ENCODE measurements around the gene TMEM209. TPM values are rescaled to one million over a fixed set of nuclear protein-coding genes. Genes with fewer than 3 reads are reported as not detected.
"Not testable (repeated sequence)": the region's sequence is repeated elsewhere in the genome, so short reads cannot be mapped to it uniquely, and the experiment has no call there.

TMEM209 gene
- total RNA-seq, 1 experiment from 2014 or later, result 21.0 TPM

- TF ChIP-seq ZNF281 (CRISPR knock-in tag; IDR thresholded peaks at IDR 0.05) (no peak), ZMAT4 (CRISPR knock-in tag; IDR thresholded peaks at IDR 0.05) (no peak), NR1H2 (CRISPR knock-in tag; IDR thresholded peaks at IDR 0.05) (no peak), ATF6 (CRISPR knock-in tag; IDR thresholded peaks at IDR 0.05) (no peak), E2F4 (CRISPR knock-in tag; IDR thresholded peaks at IDR 0.05; ENCODE audit: borderline replicate concordance, low read depth) (no peak), FOXP1 (CRISPR knock-in tag; IDR thresholded peaks at IDR 0.05; ENCODE audit: borderline replicate concordance) (no peak), STAT6 (CRISPR knock-in tag; conservative IDR thresholded peaks at IDR 0.05; ENCODE audit: low read depth) (no peak), ELF4 (CRISPR knock-in tag; IDR thresholded peaks at IDR 0.05; ENCODE audit: low read depth) (no peak), ZNF512 (CRISPR knock-in tag; IDR thresholded peaks at IDR 0.05; ENCODE audit: borderline replicate concordance) (no peak), NFATC4 (CRISPR knock-in tag; IDR thresholded peaks at IDR 0.05) (no peak)
These were observed 35.0 kb upstream of the TMEM209 start (continued) for GRCh38 chr7:130240240-130240639.

- H3K27ac Mint-ChIP-seq; H3K4me3 Mint-ChIP-seq; DNase-seq (ENCODE audit: low spot score); H3K9me3 Mint-ChIP-seq; H3K4me1 Mint-ChIP-seq; CTCF ChIA-PET; ATAC-seq; H3K36me3 Mint-ChIP-seq; H3K27me3 Mint-ChIP-seq (ENCODE audit: low read depth); POLR2A ChIA-PET: not testable (repeated sequence)
These were observed 31.2 kb upstream of the TMEM209 start for GRCh38 chr7:130236361-130236760.

- Mint-ChIP-seq H3K4me1 (no peaks in the 10 kb centered on the region), H3K27ac (no peak overlapping the region), H3K4me3 (no peak overlapping the region), H3K9me3 (peaks cover 14% of the 10 kb centered on the region), H3K36me3 (no peaks in the 10 kb centered on the region; the same call in none of the 2 replicates), H3K27me3 (ENCODE audit: low read depth) (peaks cover 2% of the 10 kb centered on the region; the same call in 1 of the 2 replicates)
- POLR2A ChIA-PET, result interaction anchor here (0.7 kb wide), 1 partner anchor 207 kb away, joined by 3 read pairs; the partner anchor contains the start of gene CEP41
- ATAC-seq (no peak), DNase-seq (ENCODE audit: low spot score) (no peak)
- CTCF ChIA-PET, result no interaction called here
- no peak for TF ChIP-seq STAT6 (CRISPR knock-in tag; conservative IDR thresholded peaks at IDR 0.05; ENCODE audit: low read depth)
- no peak for TF ChIP-seq FOXP4 (CRISPR knock-in tag; IDR thresholded peaks at IDR 0.05)
- no peak for TF ChIP-seq MXD4 (CRISPR knock-in tag; IDR thresholded peaks at IDR 0.05; ENCODE audit: borderline replicate concordance)
- no peak for TF ChIP-seq ZNF512 (CRISPR knock-in tag; IDR thresholded peaks at IDR 0.05; ENCODE audit: borderline replicate concordance)
These were observed 28.9 kb upstream of the TMEM209 start for GRCh38 chr7:130234078-130234477.
